Trophoblast cell (in vitro differentiated cells and primary cell): ENCODE data around the gene GALNT6.

Experiments used
- DNase-seq, 2 donors: peaks; one replicate each; pipeline ENCODE4 v3.0.0-alpha.2; 2016
- H2AFZ ChIP-seq: 2 replicates; pipeline ENCODE4 v1.6.1; 2013; ENCODE audit warnings: low read length, moderate library complexity, mild to moderate bottlenecking; ENCODE audit not compliant: insufficient read depth, poor library complexity
- H2AK5ac ChIP-seq: 2 replicates; pipeline ENCODE4 v1.6.1; 2013; ENCODE audit warnings: mild to moderate bottlenecking, low read length
- H2BK120ac ChIP-seq: 2 replicates; pipeline ENCODE4 v1.6.1; 2013; ENCODE audit warnings: low read length, mild to moderate bottlenecking, moderate library complexity; ENCODE audit not compliant: insufficient read depth, poor library complexity
- H2BK12ac ChIP-seq: 2 replicates; pipeline ENCODE4 v1.6.1; 2013; ENCODE audit warnings: mild to moderate bottlenecking, low read length, moderate library complexity
- H2BK5ac ChIP-seq: 2 replicates; pipeline ENCODE4 v1.6.1; 2013; ENCODE audit warnings: low read length, low read depth, moderate library complexity, mild to moderate bottlenecking; ENCODE audit not compliant: poor library complexity
- H3K14ac ChIP-seq: 2 replicates; pipeline ENCODE4 v1.6.1; 2013; ENCODE audit warnings: mild to moderate bottlenecking, low read length
- H3K18ac ChIP-seq: 2 replicates; pipeline ENCODE4 v1.6.1; 2013; ENCODE audit warnings: mild to moderate bottlenecking, low read length
- H3K23ac ChIP-seq: 2 replicates; pipeline ENCODE4 v1.6.1; 2013; ENCODE audit warnings: low read length
- H3K27ac ChIP-seq: 2 replicates; pipeline ENCODE4 v1.5.1; 2013; ENCODE audit warnings: low read depth, mild to moderate bottlenecking, inconsistent platforms, low read length, moderate library complexity
- H3K27me3 ChIP-seq: 2 replicates; pipeline ENCODE4 v1.6.1; 2013; ENCODE audit warnings: inconsistent platforms, mild to moderate bottlenecking, low read length, moderate library complexity; ENCODE audit not compliant: insufficient read depth
- H3K36me3 ChIP-seq, 2 experiments: 1 replicate in 1 of 2; 2 replicates in 1 of 2; pipeline ENCODE4 v1.6.1; 2013; ENCODE audit warnings: low read length in 2 of 2, mild to moderate bottlenecking in 2 of 2, moderate library complexity in 1 of 2; ENCODE audit not compliant: insufficient read depth in 2 of 2, control insufficient read depth in 1 of 2
- H3K4ac ChIP-seq: 2 replicates; pipeline ENCODE4 v1.6.1; 2013; ENCODE audit warnings: low read depth, mild to moderate bottlenecking, low read length, moderate library complexity
- H3K4me1 ChIP-seq, 2 experiments: 1 replicate in 1 of 2; 2 replicates in 1 of 2; pipeline ENCODE4 v1.6.1; 2013; ENCODE audit warnings: low read length in 2 of 2, mild to moderate bottlenecking in 2 of 2, moderate library complexity in 1 of 2; ENCODE audit not compliant: insufficient read depth in 2 of 2, control insufficient read depth in 1 of 2
- H3K4me2 ChIP-seq: 2 replicates; pipeline ENCODE4 v1.6.1; 2013; ENCODE audit warnings: inconsistent platforms, mild to moderate bottlenecking, low read length, moderate library complexity
- H3K4me3 ChIP-seq: 2 replicates; pipeline ENCODE4 v1.5.1; 2013; ENCODE audit warnings: mild to moderate bottlenecking, low read depth, low read length, inconsistent platforms
- H3K79me1 ChIP-seq: one replicate; pipeline ENCODE4 v1.6.1; 2013; ENCODE audit warnings: low read length
- H3K79me2 ChIP-seq: 2 replicates; pipeline ENCODE4 v1.6.1; 2013; ENCODE audit warnings: low read length, mild to moderate bottlenecking; ENCODE audit not compliant: control insufficient read depth, insufficient read depth, poor library complexity
- H3K9ac ChIP-seq: 2 replicates; pipeline ENCODE4 v1.6.1; 2013; ENCODE audit warnings: mild to moderate bottlenecking, low read length
- H3K9me3 ChIP-seq: 2 replicates; pipeline ENCODE4 v1.6.1; 2013; ENCODE audit warnings: low read depth, mild to moderate bottlenecking, control low read depth, inconsistent platforms, low read length; ENCODE audit not compliant: insufficient read depth
- H4K12ac ChIP-seq: 2 replicates; pipeline ENCODE4 v1.6.1; 2013; ENCODE audit warnings: low read depth, mild to moderate bottlenecking, low read length, moderate library complexity
- H4K8ac ChIP-seq: 2 replicates; pipeline ENCODE4 v1.6.1; 2013; ENCODE audit warnings: low read depth, mild to moderate bottlenecking, low read length, moderate library complexity
- H4K91ac ChIP-seq: one replicate; pipeline ENCODE4 v1.6.1; 2013; ENCODE audit warnings: low read depth, mild to moderate bottlenecking, low read length, moderate library complexity
- WGBS: extraction: QIAGEN DNeasy Blood & Tissue Kit; methylation state at CpG from one replicate; pipeline ENCODE4 v1.1.7; 2013; ENCODE audit warnings: missing lambda C conversion rate; ENCODE audit not compliant: insufficient read length, insufficient coverage; ENCODE audit errors: extremely low coverage; 5-methylcytosine and 5-hydroxymethylcytosine counted together

GALNT6 gene

GRCh38 chr12:51390891-51391282 lies 319 bp downstream of the GALNT6 start:
- peak overlapping the region; percentile 98 for H3K18ac ChIP-seq
- H3K79me1 ChIP-seq: peaks cover 66% of the 10 kb centered on the region
- peak overlapping the region; percentile 78 for H2AFZ ChIP-seq
- H3K36me3 ChIP-seq: peaks cover 9 to 13% of the 10 kb centered on the region in 2 experiments
- H3K4me2 ChIP-seq: peak overlapping the region; percentile 64
- no peaks in the 10 kb centered on the region for H3K27me3 ChIP-seq
- H3K14ac ChIP-seq: peak overlapping the region; percentile 98
- WGBS: no CpG with 5 or more reads among the region's 8 CpGs
- H2AK5ac ChIP-seq: peak overlapping the region; percentile 93
- peak; percentile 89 to 91 for DNase-seq
- H3K23ac ChIP-seq: no peak overlapping the region
- H3K4me3 ChIP-seq: peak overlapping the region; percentile 74
- peak overlapping the region; percentile 99 for H4K91ac ChIP-seq
- peak overlapping the region; percentile 20 for H4K12ac ChIP-seq
- H3K9ac ChIP-seq: peak overlapping the region; percentile 75
- peak overlapping the region; percentile 95 for H2BK5ac ChIP-seq
- H3K4me1 ChIP-seq: peaks cover 43% of the 10 kb centered on the region in 2 experiments
- peak overlapping the region; percentile 93 for H2BK120ac ChIP-seq
- H3K4ac ChIP-seq: peak overlapping the region; percentile 96
- peak overlapping the region; percentile 87 for H2BK12ac ChIP-seq
- no peaks in the 10 kb centered on the region for H3K9me3 ChIP-seq
- peak overlapping the region; percentile 96 for H3K27ac ChIP-seq
- H3K79me2 ChIP-seq: peaks cover 25% of the 10 kb centered on the region
- peak overlapping the region; percentile 75 for H4K8ac ChIP-seq

- H2AK5ac ChIP-seq: no peak overlapping the region
- H3K4ac ChIP-seq: peak overlapping the region; percentile 96
- H3K27ac ChIP-seq: peak overlapping the region; percentile 96
- peak overlapping the region; percentile 44 for H2BK12ac ChIP-seq
- peak overlapping the region; percentile 98 for H3K18ac ChIP-seq
- peak overlapping the region; percentile 99 for H4K91ac ChIP-seq
- peak overlapping the region; percentile 93 for H2BK120ac ChIP-seq
- peaks cover 67% of the 10 kb centered on the region for H3K79me1 ChIP-seq
- H3K27me3 ChIP-seq: no peaks in the 10 kb centered on the region
- H2BK5ac ChIP-seq: peak overlapping the region; percentile 95
- peak overlapping the region; percentile 75 for H4K8ac ChIP-seq
- H3K9ac ChIP-seq: peak overlapping the region; percentile 75
- H3K14ac ChIP-seq: peak overlapping the region; percentile 98
- peaks cover 9 to 13% of the 10 kb centered on the region in 2 experiments for H3K36me3 ChIP-seq
- H3K23ac ChIP-seq: no peak overlapping the region
- H4K12ac ChIP-seq: peak overlapping the region; percentile 20
- peak; percentile 94 for DNase-seq
- H2AFZ ChIP-seq: peak overlapping the region; percentile 78
- H3K4me1 ChIP-seq: peaks cover 41 to 42% of the 10 kb centered on the region in 2 experiments
- H3K4me3 ChIP-seq: peak overlapping the region; percentile 74
- no peaks in the 10 kb centered on the region for H3K9me3 ChIP-seq
- no CpG with 5 or more reads among the region's 6 CpGs for WGBS
- peak overlapping the region; percentile 64 for H3K4me2 ChIP-seq
- peaks cover 25% of the 10 kb centered on the region for H3K79me2 ChIP-seq
These were observed 749 bp downstream of the GALNT6 start for GRCh38 chr12:51390457-51390856.

- H3K18ac ChIP-seq: peak overlapping the region; percentile 22
- H3K4me1 ChIP-seq: peaks cover 40 to 41% of the 10 kb centered on the region in 2 experiments
- H2BK5ac ChIP-seq: peak overlapping the region; percentile 32
- H2AFZ ChIP-seq: no peak overlapping the region
- peak overlapping the region; percentile 93 for H4K91ac ChIP-seq
- WGBS: no CpG with 5 or more reads among the region's 2 CpGs
- no peak overlapping the region for H4K12ac ChIP-seq
- H3K27me3 ChIP-seq: no peaks in the 10 kb centered on the region
- H2BK120ac ChIP-seq: peak overlapping the region; percentile 89
- peak overlapping the region; percentile 9 for H3K14ac ChIP-seq
- DNase-seq: peak; percentile 55 to 70
- peak overlapping the region; percentile 78 for H3K27ac ChIP-seq
- H3K9me3 ChIP-seq: no peaks in the 10 kb centered on the region
- peak overlapping the region; percentile 24 for H2AK5ac ChIP-seq
- H4K8ac ChIP-seq: peak overlapping the region; percentile 9
- no peak overlapping the region for H3K4me3 ChIP-seq
- peak overlapping the region; percentile 14 for H2BK12ac ChIP-seq
- no peak overlapping the region for H3K23ac ChIP-seq
- peak overlapping the region; percentile 12 for H3K4ac ChIP-seq
- peaks cover 67% of the 10 kb centered on the region for H3K79me1 ChIP-seq
- peak overlapping the region; percentile 19 for H3K4me2 ChIP-seq
- H3K36me3 ChIP-seq: peaks cover 9 to 13% of the 10 kb centered on the region in 2 experiments
- H3K9ac ChIP-seq: no peak overlapping the region
- H3K79me2 ChIP-seq: peaks cover 25% of the 10 kb centered on the region
These were observed 1.8 kb downstream of the GALNT6 start for GRCh38 chr12:51389302-51389999.

- H2BK5ac ChIP-seq: peak overlapping the region; percentile 86
- H3K36me3 ChIP-seq: peaks cover 8 to 11% of the 10 kb centered on the region in 2 experiments
These were observed 2.4 kb downstream of the GALNT6 start for GRCh38 chr12:51388846-51389245.

More at GRCh38 chr12:51388846-51389245, 2.4 kb downstream of the GALNT6 start:
- H3K18ac ChIP-seq: peak overlapping the region; percentile 80
- peak overlapping the region; percentile 25 for H3K4me2 ChIP-seq
- no peak overlapping the region for H2AFZ ChIP-seq
- no peak overlapping the region for H3K23ac ChIP-seq
- peak overlapping the region; percentile 89 for H2BK120ac ChIP-seq
- peak overlapping the region; percentile 71 for H3K14ac ChIP-seq
- peak overlapping the region; percentile 67 for H3K4ac ChIP-seq
- H3K27me3 ChIP-seq: no peaks in the 10 kb centered on the region
- H3K79me2 ChIP-seq: peaks cover 25% of the 10 kb centered on the region
- peaks cover 65% of the 10 kb centered on the region for H3K79me1 ChIP-seq
- H2BK12ac ChIP-seq: peak overlapping the region; percentile 53
- DNase-seq: no peak
- H3K4me1 ChIP-seq: peaks cover 43 to 44% of the 10 kb centered on the region in 2 experiments
- H4K91ac ChIP-seq: peak overlapping the region; percentile 93
- H2AK5ac ChIP-seq: peak overlapping the region; percentile 83
- WGBS: no CpG with 5 or more reads among the region's 5 CpGs
- H3K27ac ChIP-seq: peak overlapping the region; percentile 78
- H3K9me3 ChIP-seq: no peaks in the 10 kb centered on the region
- peak overlapping the region; percentile 19 for H4K12ac ChIP-seq
- no peak overlapping the region for H3K9ac ChIP-seq
- no peak overlapping the region for H3K4me3 ChIP-seq
- H4K8ac ChIP-seq: peak overlapping the region; percentile 59
